DOHH2 (cell line): ENCODE measurements around the gene LEFTY2.

ENCODE experiments used
- CTCF ChIP-seq: fragments of 200-600 bp; sonication (generic); IDR thresholded peaks from one replicate; pipeline ENCODE4 v1.5.1; 2014; ENCODE audit warnings: antibody characterized with exemption, mild to moderate bottlenecking, low read depth, low read length; ENCODE audit not compliant: poor library complexity, severe bottlenecking
- EZH2phosphoT487 ChIP-seq: fragments of 200-600 bp; sonication (generic); IDR thresholded peaks from 2 replicates; pipeline ENCODE4 v1.6.1; 2017; ENCODE audit warnings: borderline replicate concordance, mild to moderate bottlenecking, antibody characterized with exemption, low read length, moderate library complexity, mixed read lengths

GRCh38 chr1:225887030-225887314 is 54.0 kb downstream of the LEFTY2 start:
- TF ChIP-seq CTCF (no peak), EZH2phosphoT487 (no peak)
